GM12872 (cell line): ENCODE measurements around the gene PPP2R5A.

Experiments
- TF ChIP-seq, protein P1 (sequence below): IDR thresholded peaks from 3 replicates; pipeline ENCODE4 v1.5.1; 2011; ENCODE audit warnings: low read depth, mild to moderate bottlenecking, low read length, moderate library complexity; ENCODE audit not compliant: insufficient read depth

PPP2R5A gene

DNA sequence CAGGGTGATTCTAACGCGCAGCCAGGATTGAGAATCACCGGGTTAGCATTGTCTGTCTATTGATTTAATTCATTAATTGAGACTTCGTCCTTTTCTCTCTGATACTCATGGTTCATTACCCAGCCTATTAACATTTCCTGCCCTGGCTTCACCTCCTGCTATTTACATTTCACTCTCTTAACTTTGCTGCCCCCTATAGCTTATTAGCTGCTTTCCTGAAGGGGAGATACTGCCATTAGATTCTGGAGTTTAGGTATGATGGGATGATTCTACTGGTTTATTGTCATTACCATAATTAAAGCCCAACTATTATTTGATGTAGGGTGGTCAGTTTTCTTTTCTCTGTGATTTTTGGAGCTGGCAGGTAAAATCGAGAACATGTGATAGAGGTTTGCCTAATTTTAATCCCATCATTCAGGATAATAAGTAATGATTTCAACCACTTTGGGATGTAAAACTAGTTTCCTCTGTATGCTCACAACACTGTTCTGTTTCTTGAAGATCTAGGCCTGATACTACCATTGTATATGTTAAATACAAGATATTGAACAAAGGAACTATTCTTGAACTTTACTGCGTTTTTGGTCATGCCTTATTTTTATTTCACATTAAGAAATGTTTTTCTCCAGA lies 6.4 kb downstream of the PPP2R5A start:
- TF ChIP-seq, protein P1, sequence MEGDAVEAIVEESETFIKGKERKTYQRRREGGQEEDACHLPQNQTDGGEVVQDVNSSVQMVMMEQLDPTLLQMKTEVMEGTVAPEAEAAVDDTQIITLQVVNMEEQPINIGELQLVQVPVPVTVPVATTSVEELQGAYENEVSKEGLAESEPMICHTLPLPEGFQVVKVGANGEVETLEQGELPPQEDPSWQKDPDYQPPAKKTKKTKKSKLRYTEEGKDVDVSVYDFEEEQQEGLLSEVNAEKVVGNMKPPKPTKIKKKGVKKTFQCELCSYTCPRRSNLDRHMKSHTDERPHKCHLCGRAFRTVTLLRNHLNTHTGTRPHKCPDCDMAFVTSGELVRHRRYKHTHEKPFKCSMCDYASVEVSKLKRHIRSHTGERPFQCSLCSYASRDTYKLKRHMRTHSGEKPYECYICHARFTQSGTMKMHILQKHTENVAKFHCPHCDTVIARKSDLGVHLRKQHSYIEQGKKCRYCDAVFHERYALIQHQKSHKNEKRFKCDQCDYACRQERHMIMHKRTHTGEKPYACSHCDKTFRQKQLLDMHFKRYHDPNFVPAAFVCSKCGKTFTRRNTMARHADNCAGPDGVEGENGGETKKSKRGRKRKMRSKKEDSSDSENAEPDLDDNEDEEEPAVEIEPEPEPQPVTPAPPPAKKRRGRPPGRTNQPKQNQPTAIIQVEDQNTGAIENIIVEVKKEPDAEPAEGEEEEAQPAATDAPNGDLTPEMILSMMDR = peak; percentile 68

DNA sequence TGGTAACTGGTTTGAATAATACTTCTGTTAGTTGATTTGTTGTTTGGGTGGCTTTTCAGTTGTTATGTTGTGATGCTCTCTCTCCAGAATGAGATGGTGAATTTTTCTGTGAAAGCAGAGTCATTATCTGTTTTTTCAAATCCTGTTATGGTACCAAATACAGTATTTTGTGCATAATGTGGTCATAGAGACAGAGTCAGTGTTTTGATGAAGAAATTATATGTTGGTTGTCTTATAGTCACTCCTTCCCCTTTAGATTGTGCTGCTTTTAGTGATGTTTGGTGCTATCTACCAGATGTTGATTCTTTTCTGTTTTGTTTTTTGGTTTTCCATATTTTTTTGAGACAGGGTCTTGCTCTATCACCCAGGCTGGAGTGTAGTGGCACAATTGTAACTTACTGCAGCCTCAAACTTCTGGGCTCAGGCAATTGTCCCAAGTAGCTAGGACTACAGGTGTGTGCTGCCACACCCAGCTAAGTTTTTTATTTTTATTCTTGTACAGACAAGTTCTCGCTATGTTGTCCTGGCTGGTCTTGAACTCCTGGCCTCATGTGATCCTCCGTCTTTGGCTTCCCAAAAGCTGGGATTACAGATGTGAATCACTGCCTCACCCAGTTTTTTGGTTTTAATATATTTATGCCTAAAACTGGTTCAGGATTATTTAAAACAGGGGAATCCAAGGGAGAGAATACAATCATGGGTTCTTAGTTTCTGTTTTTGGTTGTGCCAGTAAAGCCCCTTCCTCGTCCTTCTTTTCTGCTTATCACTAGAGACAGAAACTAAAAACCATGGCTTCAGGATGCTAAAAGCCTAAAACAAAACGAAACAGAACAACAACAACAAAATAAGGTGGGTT lies 7.3 kb downstream of the PPP2R5A start:
- TF ChIP-seq, protein P1 = no peak

DNA sequence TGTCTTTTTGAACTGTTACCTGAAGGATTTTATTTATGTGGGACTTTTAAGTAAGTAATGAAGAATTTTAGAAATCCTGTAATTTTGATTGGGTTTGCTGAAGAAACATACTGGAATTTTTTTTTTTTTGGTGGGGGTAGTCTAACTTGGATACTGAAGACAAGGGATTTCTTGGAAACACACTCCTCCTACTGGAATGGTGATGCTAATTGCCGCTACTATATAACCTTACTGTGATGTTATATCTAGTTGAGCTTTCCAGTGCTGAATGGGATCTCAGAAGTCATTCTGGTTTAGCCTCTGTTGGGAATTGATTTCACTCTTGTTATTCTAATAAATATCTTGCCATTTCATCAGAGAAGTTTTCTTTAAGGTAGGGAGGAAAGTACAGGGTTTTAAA lies 8.4 kb downstream of the PPP2R5A start:
- TF ChIP-seq, protein P1 = no peak

DNA sequence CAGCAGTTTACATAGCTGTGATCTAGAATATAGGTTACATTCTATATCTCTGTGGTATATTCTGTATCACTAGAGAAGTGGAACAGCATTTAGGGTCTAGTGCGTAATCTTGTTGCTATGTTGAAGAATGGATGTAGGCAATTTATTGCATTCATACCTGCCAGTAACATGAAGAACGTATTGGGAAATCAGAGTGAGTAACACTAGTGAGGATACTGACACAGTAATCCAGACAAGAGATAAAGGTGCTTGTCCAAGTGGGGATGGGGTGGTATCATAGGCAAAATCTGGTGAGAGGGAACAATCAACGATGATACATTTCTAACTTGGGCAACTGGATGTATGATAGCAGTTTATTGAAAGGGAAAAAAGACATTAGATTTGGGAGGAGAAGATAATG lies 9.8 kb downstream of the PPP2R5A start:
- TF ChIP-seq, protein P1 = no peak

DNA sequence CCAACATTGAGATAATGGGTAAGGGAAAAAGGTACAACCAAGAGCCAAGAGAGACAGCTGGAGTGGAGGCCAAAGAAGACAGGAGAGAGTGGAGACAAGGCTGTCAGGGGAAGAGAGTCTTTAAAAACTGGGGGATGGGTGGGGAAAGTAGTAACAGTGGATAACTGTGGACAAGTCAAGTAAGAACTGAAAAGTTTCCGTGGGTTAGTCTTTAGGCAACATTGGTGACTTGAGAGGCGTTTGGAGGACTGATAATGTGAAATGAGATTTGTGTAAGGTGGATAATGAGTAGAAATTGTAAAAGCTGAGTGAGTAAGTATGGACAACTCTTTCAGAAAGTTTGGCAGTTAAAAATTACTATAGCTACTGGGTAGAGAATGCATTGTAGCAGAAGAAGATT lies 10.4 kb downstream of the PPP2R5A start:
- TF ChIP-seq, protein P1 = no peak

DNA sequence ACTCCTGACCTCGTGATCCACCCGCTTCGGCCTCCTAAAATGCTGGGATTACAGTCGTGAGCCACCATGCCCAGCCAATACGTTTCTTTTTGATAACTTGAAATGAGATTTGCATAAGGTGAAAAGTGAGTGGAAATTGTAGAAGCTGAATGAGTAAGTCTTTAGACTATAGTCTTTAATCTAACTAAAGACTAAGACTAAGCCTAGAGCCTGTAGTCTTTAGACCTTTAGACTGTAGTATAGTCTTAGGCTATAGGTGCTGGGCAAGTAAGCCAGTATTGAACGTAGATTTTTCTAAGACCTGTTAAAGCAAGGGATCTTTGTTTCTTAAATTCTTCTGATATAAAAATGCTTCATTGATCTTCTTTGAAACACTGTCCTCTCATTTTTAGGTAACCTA lies 12.1 kb downstream of the PPP2R5A start:
- TF ChIP-seq, protein P1 = no peak

DNA sequence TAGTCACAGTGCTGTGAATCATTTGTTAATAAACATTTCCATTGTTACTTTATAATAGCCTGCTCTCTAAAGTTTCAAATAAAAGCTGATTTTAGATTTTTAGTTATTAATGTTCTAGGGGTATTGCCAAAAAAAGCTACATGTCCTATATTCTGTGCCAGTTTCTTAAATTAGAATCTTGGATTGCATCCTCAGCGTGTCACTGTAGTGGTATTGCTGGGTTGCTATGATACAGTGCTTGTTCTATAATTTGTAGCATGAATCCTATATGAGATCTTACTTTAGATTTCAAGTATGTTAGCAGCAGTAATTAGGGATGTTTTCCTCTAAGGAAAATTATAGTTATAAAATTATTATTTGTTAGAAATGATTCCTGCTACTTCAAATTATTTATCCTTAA lies 16.4 kb downstream of the PPP2R5A start:
- TF ChIP-seq, protein P1 = no peak
